GM06990 (cell line): ENCODE results near the gene PLAC9.

Experiments
- DNase-seq: peaks from one replicate; pipeline ENCODE4 v3.0.0-alpha.2; 2011; ENCODE audit not compliant: insufficient read length; ENCODE audit errors: extremely low read depth
- H3K27me3 ChIP-seq: replicated peaks from 2 replicates; pipeline ENCODE4 v1.6.0; 2011; ENCODE audit warnings: low read length; ENCODE audit not compliant: control insufficient read depth, insufficient read depth
- H3K36me3 ChIP-seq: 2 replicates; pipeline ENCODE4 v1.5.1; 2011; ENCODE audit warnings: low read length; ENCODE audit not compliant: control insufficient read depth, insufficient read depth
- H3K4me3 ChIP-seq: replicated peaks from 2 replicates; pipeline ENCODE4 v1.5.1; 2011; ENCODE audit warnings: low read depth, mild to moderate bottlenecking, control low read depth, low read length
- CTCF ChIP-seq: IDR thresholded peaks from 2 replicates; pipeline ENCODE4 v1.5.1; 2011; ENCODE audit warnings: low read length, control low read depth, mild to moderate bottlenecking, inconsistent platforms; ENCODE audit not compliant: insufficient read depth, poor library complexity, severe bottlenecking

PLAC9 gene

GRCh38 chr10:80100861-80101695, 31.5 kb upstream of the PLAC9 start:
- TF ChIP-seq CTCF, result no peak
- DNase-seq, result no peak
- Histone ChIP-seq H3K4me3 (no peak overlapping the region), H3K36me3 (no peaks in the 10 kb centered on the region), H3K27me3 (no peaks in the 10 kb centered on the region)

GRCh38 chr10:80104066-80104926, 28.2 kb upstream of the PLAC9 start:
- Histone ChIP-seq H3K27me3 (no peaks in the 10 kb centered on the region), H3K4me3 (no peak overlapping the region), H3K36me3 (no peaks in the 10 kb centered on the region)
- no peak for TF ChIP-seq CTCF
- no peak for DNase-seq

GRCh38 chr10:80108576-80109239, 23.8 kb upstream of the PLAC9 start:
- Histone ChIP-seq H3K27me3 (no peaks in the 10 kb centered on the region), H3K36me3 (no peaks in the 10 kb centered on the region), H3K4me3 (no peak overlapping the region)
- no peak for TF ChIP-seq CTCF
- DNase-seq, result no peak

- no peak overlapping the region for H3K4me3 ChIP-seq
- H3K36me3 ChIP-seq, result no peaks in the 10 kb centered on the region
- TF ChIP-seq CTCF, result no peak
- H3K27me3 ChIP-seq, result no peaks in the 10 kb centered on the region
- DNase-seq, result no peak
Measured at GRCh38 chr10:80110986-80111385, 21.5 kb upstream of the PLAC9 start.

- no peak for DNase-seq
- Histone ChIP-seq H3K4me3 (no peak overlapping the region), H3K36me3 (no peaks in the 10 kb centered on the region), H3K27me3 (no peaks in the 10 kb centered on the region)
- TF ChIP-seq CTCF, result no peak
Measured at GRCh38 chr10:80118669-80119068, 13.9 kb upstream of the PLAC9 start.
